Adipocyte (in vitro differentiated cells): ENCODE data around the gene CD226.
"Not testable (repeated sequence)": the region's sequence is repeated elsewhere in the genome, so short reads cannot be mapped to it uniquely, and the experiment has no call there.

Experiments used
- DNase-seq: peaks from one replicate; pipeline ENCODE4 v3.0.0-alpha.2; 2015; ENCODE audit warnings: low read depth
- H3K27me3 ChIP-seq: replicated peaks from 2 replicates; pipeline ENCODE4 v1.7.0; 2013; ENCODE audit warnings: mild to moderate bottlenecking, low read length, moderate library complexity; ENCODE audit not compliant: control insufficient read depth, insufficient read depth
- H3K36me3 ChIP-seq: 2 replicates; pipeline ENCODE4 v1.7.0; 2013; ENCODE audit warnings: low read length, mild to moderate bottlenecking, moderate library complexity; ENCODE audit not compliant: control insufficient read depth, insufficient read depth, severe bottlenecking
- H3K4me1 ChIP-seq: 2 replicates; pipeline ENCODE4 v1.7.0; 2013; ENCODE audit warnings: mild to moderate bottlenecking, low read length, moderate library complexity; ENCODE audit not compliant: control insufficient read depth, insufficient read depth
- H3K4me3 ChIP-seq: 2 replicates; pipeline ENCODE4 v1.7.0; 2013; ENCODE audit warnings: mild to moderate bottlenecking, low read length, moderate library complexity
- H3K9ac ChIP-seq: 2 replicates; pipeline ENCODE4 v1.7.0; 2013; ENCODE audit warnings: mild to moderate bottlenecking, low read length, moderate library complexity
- H3K9me3 ChIP-seq: 2 replicates; pipeline ENCODE4 v1.7.0; 2013; ENCODE audit warnings: mild to moderate bottlenecking, low read length, moderate library complexity; ENCODE audit not compliant: control insufficient read depth

The CD226 gene

GRCh38 chr18:69978732-69979715 lies 31.4 kb upstream of the CD226 start:
- DNase-seq, result no peak

GRCh38 chr18:69975294-69975693 lies 27.6 kb upstream of the CD226 start:
- H3K27me3 ChIP-seq, DNase-seq, H3K9ac ChIP-seq: not testable (repeated sequence)

More at GRCh38 chr18:69978732-69979715, 31.4 kb upstream of the CD226 start:
- no peaks in the 10 kb centered on the region for H3K36me3 ChIP-seq
- peaks cover 15% of the 10 kb centered on the region for H3K9me3 ChIP-seq
- no peak overlapping the region for H3K9ac ChIP-seq
- no peak overlapping the region for H3K4me3 ChIP-seq
- no peaks in the 10 kb centered on the region for H3K27me3 ChIP-seq
- H3K4me1 ChIP-seq, result no peaks in the 10 kb centered on the region

GRCh38 chr18:69974365-69974764 lies 26.7 kb upstream of the CD226 start:
- Histone ChIP-seq H3K9me3 (peaks cover 20% of the 10 kb centered on the region), H3K4me1 (peaks cover under 1% of the 10 kb centered on the region), H3K4me3 (no peak overlapping the region), H3K27me3 (no peaks in the 10 kb centered on the region), H3K36me3 (no peaks in the 10 kb centered on the region), H3K9ac (no peak overlapping the region)
- no peak for DNase-seq

More at GRCh38 chr18:69975294-69975693, 27.6 kb upstream of the CD226 start:
- H3K9me3 ChIP-seq, result peaks cover 20% of the 10 kb centered on the region
- not testable (repeated sequence) for H3K36me3 ChIP-seq, H3K4me3 ChIP-seq, H3K4me1 ChIP-seq

GRCh38 chr18:69969491-69969890 lies 21.8 kb upstream of the CD226 start:
- Histone ChIP-seq H3K27me3 (no peaks in the 10 kb centered on the region), H3K4me1 (peaks cover 6% of the 10 kb centered on the region), H3K9me3 (peaks cover 6% of the 10 kb centered on the region), H3K9ac (no peak overlapping the region), H3K36me3 (no peaks in the 10 kb centered on the region), H3K4me3 (no peak overlapping the region)
- peak; percentile 54 for DNase-seq

- no peak overlapping the region for H3K4me3 ChIP-seq
- H3K4me1 ChIP-seq, result peaks cover 6% of the 10 kb centered on the region
- no peaks in the 10 kb centered on the region for H3K36me3 ChIP-seq
Observed at GRCh38 chr18:69968039-69968438, 20.4 kb upstream of the CD226 start.

GRCh38 chr18:69963196-69963595 lies 15.5 kb upstream of the CD226 start:
- no peaks in the 10 kb centered on the region for H3K9me3 ChIP-seq
- H3K4me1 ChIP-seq, result no peaks in the 10 kb centered on the region
- H3K4me3 ChIP-seq, result no peak overlapping the region
- no peaks in the 10 kb centered on the region for H3K36me3 ChIP-seq
- no peak overlapping the region for H3K9ac ChIP-seq
- no peak for DNase-seq
- no peaks in the 10 kb centered on the region for H3K27me3 ChIP-seq

More at GRCh38 chr18:69968039-69968438, 20.4 kb upstream of the CD226 start:
- Histone ChIP-seq H3K9ac (no peak overlapping the region), H3K27me3 (no peaks in the 10 kb centered on the region), H3K9me3 (peaks cover 6% of the 10 kb centered on the region)
- DNase-seq, result no peak

- H3K27me3 ChIP-seq, result no peaks in the 10 kb centered on the region
- no peak overlapping the region for H3K4me3 ChIP-seq
- H3K9ac ChIP-seq, result no peak overlapping the region
- no peaks in the 10 kb centered on the region for H3K4me1 ChIP-seq
- H3K36me3 ChIP-seq, result no peaks in the 10 kb centered on the region
- no peaks in the 10 kb centered on the region for H3K9me3 ChIP-seq
- DNase-seq, result no peak
Observed at GRCh38 chr18:69961718-69962117, 14.0 kb upstream of the CD226 start.

GRCh38 chr18:69958422-69958821 lies 10.7 kb upstream of the CD226 start:
- Histone ChIP-seq H3K27me3 (no peaks in the 10 kb centered on the region), H3K4me1 (no peaks in the 10 kb centered on the region), H3K36me3 (no peaks in the 10 kb centered on the region), H3K9ac (no peak overlapping the region), H3K4me3 (no peak overlapping the region), H3K9me3 (no peaks in the 10 kb centered on the region)
- DNase-seq, result no peak

- Histone ChIP-seq H3K4me1 (no peaks in the 10 kb centered on the region), H3K36me3 (no peaks in the 10 kb centered on the region), H3K9ac (no peak overlapping the region), H3K9me3 (no peaks in the 10 kb centered on the region), H3K4me3 (no peak overlapping the region), H3K27me3 (no peaks in the 10 kb centered on the region)
- DNase-seq, result no peak
Observed at GRCh38 chr18:69957747-69958146, 10.1 kb upstream of the CD226 start.

GRCh38 chr18:69956665-69957620 lies 9.3 kb upstream of the CD226 start:
- Histone ChIP-seq H3K9ac (no peak overlapping the region), H3K27me3 (no peaks in the 10 kb centered on the region), H3K4me3 (no peak overlapping the region), H3K36me3 (no peaks in the 10 kb centered on the region), H3K4me1 (no peaks in the 10 kb centered on the region), H3K9me3 (no peaks in the 10 kb centered on the region)
- no peak for DNase-seq

- no peak for DNase-seq
Observed at GRCh38 chr18:69956057-69956456, 8.4 kb upstream of the CD226 start.

More at GRCh38 chr18:69956057-69956456, 8.4 kb upstream of the CD226 start:
- Histone ChIP-seq H3K4me3 (no peak overlapping the region), H3K9ac (no peak overlapping the region), H3K27me3 (no peaks in the 10 kb centered on the region), H3K36me3 (no peaks in the 10 kb centered on the region), H3K4me1 (peaks cover 4% of the 10 kb centered on the region), H3K9me3 (no peaks in the 10 kb centered on the region)
